Measurements from ENCODE around the gene LRRFIP1. TPM values are rescaled to one million over a fixed set of nuclear protein-coding genes. Genes with fewer than 3 reads are reported as not detected.
"Not testable (repeated sequence)": the region's sequence is repeated elsewhere in the genome, so short reads cannot be mapped to it uniquely, and the experiment has no call there.

The LRRFIP1 gene
- total and polyA plus RNA-seq, 9 donors, result 27.4 to 71.1 (median 56.1) TPM

DNA sequence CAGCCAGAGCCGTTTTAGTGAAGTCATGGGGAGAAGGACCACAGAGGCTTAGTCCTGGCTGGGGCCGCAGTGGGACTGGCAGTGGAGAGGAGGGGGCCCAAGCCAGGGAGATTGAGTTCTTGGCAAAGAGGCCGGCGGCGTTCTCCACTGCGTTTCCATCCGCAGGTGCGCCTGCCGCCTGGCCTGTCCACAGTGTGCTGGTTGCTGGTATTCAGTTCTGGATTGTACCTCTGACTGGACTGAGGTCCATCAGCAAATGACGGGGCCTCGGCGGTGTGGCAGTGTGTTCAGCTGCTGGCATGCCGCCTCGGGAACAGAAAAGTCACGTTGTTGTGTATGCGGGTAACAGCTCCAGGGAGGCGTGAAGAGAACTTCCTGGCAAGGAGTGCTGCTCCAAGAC, 36.8 kb downstream of the LRRFIP1 start:
- Histone ChIP-seq H3K9me3 (no peaks in the 10 kb centered on the region), H3K4me3 (no peak overlapping the region), H3K27me3 (no peaks in the 10 kb centered on the region), H3K4me1 (ENCODE audit: insufficient read depth) (peaks cover 4% of the 10 kb centered on the region), H3K36me3 (no peaks in the 10 kb centered on the region), H3K27ac (no peak overlapping the region)
- DNase-seq, result no peak
- intact Hi-C loops (cut with DNase I), result no loop called here
- no peak for TF ChIP-seq POLR2A (IDR thresholded peaks at IDR 0.05)
- TF ChIP-seq, protein P1, sequence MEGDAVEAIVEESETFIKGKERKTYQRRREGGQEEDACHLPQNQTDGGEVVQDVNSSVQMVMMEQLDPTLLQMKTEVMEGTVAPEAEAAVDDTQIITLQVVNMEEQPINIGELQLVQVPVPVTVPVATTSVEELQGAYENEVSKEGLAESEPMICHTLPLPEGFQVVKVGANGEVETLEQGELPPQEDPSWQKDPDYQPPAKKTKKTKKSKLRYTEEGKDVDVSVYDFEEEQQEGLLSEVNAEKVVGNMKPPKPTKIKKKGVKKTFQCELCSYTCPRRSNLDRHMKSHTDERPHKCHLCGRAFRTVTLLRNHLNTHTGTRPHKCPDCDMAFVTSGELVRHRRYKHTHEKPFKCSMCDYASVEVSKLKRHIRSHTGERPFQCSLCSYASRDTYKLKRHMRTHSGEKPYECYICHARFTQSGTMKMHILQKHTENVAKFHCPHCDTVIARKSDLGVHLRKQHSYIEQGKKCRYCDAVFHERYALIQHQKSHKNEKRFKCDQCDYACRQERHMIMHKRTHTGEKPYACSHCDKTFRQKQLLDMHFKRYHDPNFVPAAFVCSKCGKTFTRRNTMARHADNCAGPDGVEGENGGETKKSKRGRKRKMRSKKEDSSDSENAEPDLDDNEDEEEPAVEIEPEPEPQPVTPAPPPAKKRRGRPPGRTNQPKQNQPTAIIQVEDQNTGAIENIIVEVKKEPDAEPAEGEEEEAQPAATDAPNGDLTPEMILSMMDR (IDR thresholded peaks at IDR 0.05), result no peak
- TF ChIP-seq EP300 (IDR thresholded peaks at IDR 0.05), result no peak
- 91 to 94% (median 91%) methylated on average over 17 of the region's 17 CpGs for WGBS, 3 donors

DNA sequence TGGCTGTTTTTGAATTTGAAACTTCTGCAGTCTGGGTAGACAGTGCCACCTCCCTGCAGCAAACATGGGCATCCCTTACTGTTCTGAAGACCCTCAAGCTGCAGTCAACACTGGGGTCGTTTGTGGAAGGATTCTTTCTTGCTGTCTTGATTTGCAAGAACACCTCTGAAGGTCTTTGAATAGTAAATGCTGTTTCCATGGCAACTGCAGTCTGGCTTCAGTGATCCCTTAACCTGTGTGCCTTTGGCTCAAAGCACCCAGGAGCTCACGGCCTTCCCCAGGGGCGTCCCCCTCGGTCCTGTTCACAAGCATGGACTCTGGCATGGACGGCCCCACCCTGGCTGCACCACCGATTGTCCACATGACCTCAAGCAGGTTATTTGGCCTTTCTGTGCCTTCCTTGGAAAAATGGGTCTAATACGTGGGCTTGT, 38.3 kb downstream of the LRRFIP1 start:
- TF ChIP-seq, protein P1 (IDR thresholded peaks at IDR 0.05), result no peak
- no peak for TF ChIP-seq EP300 (IDR thresholded peaks at IDR 0.05)
- no peak for TF ChIP-seq POLR2A (IDR thresholded peaks at IDR 0.05)
- intact Hi-C loops (cut with DNase I), result no loop called here
- 71 to 83% (median 74%) methylated on average over 7 of the region's 7 CpGs for WGBS, 3 donors
- no peak overlapping the region for H3K27ac ChIP-seq
- no peaks in the 10 kb centered on the region for H3K36me3 ChIP-seq
- H3K27me3 ChIP-seq, result no peaks in the 10 kb centered on the region
- no peak for DNase-seq
- H3K9me3 ChIP-seq, result no peaks in the 10 kb centered on the region
- H3K4me1 ChIP-seq (ENCODE audit: insufficient read depth), result peaks cover 12% of the 10 kb centered on the region
- no peak overlapping the region for H3K4me3 ChIP-seq

DNA sequence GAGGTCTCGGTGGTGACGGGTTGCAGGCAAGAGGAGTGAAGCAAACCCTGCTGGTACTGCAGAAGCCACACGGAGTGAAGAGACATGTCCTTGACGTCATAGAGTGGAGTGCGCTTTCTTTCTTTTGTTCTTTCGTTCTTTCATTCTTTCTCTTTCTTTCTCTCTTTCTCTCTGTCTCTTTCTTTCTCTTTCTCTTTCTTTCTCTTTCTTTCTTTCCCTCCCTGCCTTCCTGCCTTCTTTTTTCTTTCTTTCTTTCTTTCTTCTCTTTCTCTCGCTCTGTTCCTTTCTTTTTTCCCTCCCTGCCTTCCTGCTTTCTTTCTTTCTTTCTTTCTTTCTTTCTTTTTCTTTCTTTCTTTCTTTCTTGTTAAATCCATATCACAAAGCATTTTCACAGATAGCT, 39.2 kb downstream of the LRRFIP1 start:
- TF ChIP-seq POLR2A (IDR thresholded peaks at IDR 0.05), result no peak
- TF ChIP-seq, protein P1 (IDR thresholded peaks at IDR 0.05), result no peak
- no peak for TF ChIP-seq EP300 (IDR thresholded peaks at IDR 0.05)
- Histone ChIP-seq H3K4me1 (ENCODE audit: insufficient read depth) (peaks cover 13% of the 10 kb centered on the region), H3K27me3 (no peaks in the 10 kb centered on the region), H3K36me3 (no peaks in the 10 kb centered on the region), H3K27ac (no peak overlapping the region), H3K4me3 (no peak overlapping the region), H3K9me3 (no peaks in the 10 kb centered on the region)
- WGBS, 3 donors, result 84 to 93% (median 88%) methylated on average over 7 of the region's 7 CpGs
- no peak for DNase-seq
- intact Hi-C loops (cut with DNase I), result no loop called here

DNA sequence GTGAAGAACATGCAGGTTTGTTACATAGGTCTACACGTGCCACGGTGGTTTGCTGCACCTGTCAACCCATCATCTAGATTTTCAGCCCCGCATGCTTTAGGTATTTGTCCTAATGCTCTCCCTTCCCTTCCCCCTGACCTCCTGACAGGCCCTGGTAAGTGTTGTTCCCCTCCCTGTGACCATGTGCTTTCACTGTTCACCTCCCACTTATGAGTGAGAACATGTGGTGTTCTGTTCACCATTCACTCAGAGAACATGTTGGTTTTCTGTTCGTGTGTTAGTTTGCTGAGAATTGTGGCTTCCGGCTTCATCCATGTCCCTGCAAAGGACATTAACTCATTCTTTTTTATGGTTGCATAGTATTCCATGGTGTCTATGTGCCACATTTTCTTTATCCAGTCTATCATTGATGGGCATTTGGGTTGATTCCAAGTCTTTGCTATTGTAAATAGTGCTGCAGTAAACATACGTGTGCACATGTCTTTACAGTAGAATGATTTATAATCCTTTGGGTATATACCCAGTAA, 39.7 kb downstream of the LRRFIP1 start:
- intact Hi-C loops (cut with DNase I); H3K36me3 ChIP-seq; H3K9me3 ChIP-seq; H3K4me3 ChIP-seq; H3K27me3 ChIP-seq; H3K27ac ChIP-seq; DNase-seq: not testable (repeated sequence)
- peaks cover 12% of the 10 kb centered on the region for H3K4me1 ChIP-seq (ENCODE audit: insufficient read depth)
- WGBS, 3 donors, result 83 to 95% (median 94%) methylated on average over 6 of the region's 6 CpGs

DNA sequence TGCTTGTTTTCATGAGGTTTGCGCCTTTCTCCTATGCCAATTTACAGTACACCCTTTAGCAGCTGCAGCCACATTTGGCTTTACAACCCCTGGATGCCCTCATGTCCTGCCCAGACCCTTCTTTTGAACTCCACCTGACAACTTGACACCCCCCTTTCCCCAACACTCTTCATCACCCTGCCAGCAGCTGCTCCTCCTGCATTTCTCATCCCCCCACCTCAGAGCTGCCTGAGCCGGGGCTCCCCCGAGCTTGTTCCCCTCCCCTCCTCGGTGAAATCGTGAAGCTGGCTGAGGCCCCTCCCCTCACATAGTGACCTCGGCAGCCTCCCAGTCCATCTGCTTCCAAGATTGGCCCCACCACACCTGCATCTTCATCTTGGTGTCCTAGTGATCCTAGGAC, 40.5 kb downstream of the LRRFIP1 start:
- H3K9me3 ChIP-seq, result no peaks in the 10 kb centered on the region
- no peaks in the 10 kb centered on the region for H3K36me3 ChIP-seq
- H3K4me1 ChIP-seq (ENCODE audit: insufficient read depth), result peaks cover 9% of the 10 kb centered on the region
- no peak overlapping the region for H3K27ac ChIP-seq
- 66 to 84% (median 67%) methylated on average over 6 of the region's 6 CpGs for WGBS, 3 donors
- H3K4me3 ChIP-seq, result no peak overlapping the region
- intact Hi-C loops (cut with DNase I), result no loop called here
- H3K27me3 ChIP-seq, result no peaks in the 10 kb centered on the region
- TF ChIP-seq, protein P1 (IDR thresholded peaks at IDR 0.05), result no peak
- no peak for TF ChIP-seq POLR2A (IDR thresholded peaks at IDR 0.05)
- TF ChIP-seq EP300 (IDR thresholded peaks at IDR 0.05), result no peak
- DNase-seq, result no peak

Measured in ovary (tissue), 9 donors.